ENCODE measurements around the gene SYNE2.

GRCh38 chr14:63881926-63882325 lies 29.1 kb downstream of the SYNE2 start:
- TF ChIP-seq CTCF (IDR thresholded peaks at IDR 0.05; ENCODE audit: extremely low read depth in 1 of 2, insufficient read depth in 1 of 2, low read depth in 1 of 2, low read length in 2 of 2) (no peak), POLR2AphosphoS5 (IDR thresholded peaks at IDR 0.05; ENCODE audit: insufficient read depth, low read depth, low read length) (no peak), POLR2A (IDR thresholded peaks at IDR 0.05; ENCODE audit: low read depth, low read length) (no peak)
- TF ChIP-seq, protein P1, sequence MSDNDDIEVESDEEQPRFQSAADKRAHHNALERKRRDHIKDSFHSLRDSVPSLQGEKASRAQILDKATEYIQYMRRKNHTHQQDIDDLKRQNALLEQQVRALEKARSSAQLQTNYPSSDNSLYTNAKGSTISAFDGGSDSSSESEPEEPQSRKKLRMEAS (IDR thresholded peaks at IDR 0.05; ENCODE audit: insufficient read depth, insufficient read length), result no peak

Measured in endothelial cell of umbilical vein (primary cell).